Loucy (cell line): ENCODE measurements around the gene CRTC1.

Experiments used
- CTCF ChIP-seq: fragments of 200-600 bp; sonication (generic); conservative IDR thresholded peaks from 2 replicates; pipeline ENCODE4 v1.5.1; 2014; ENCODE audit warnings: mild to moderate bottlenecking, antibody characterized with exemption, low read length
- EZH2phosphoT487 ChIP-seq: fragments of 200-600 bp; IDR thresholded peaks from 2 replicates; pipeline ENCODE4 v1.6.1; 2018; ENCODE audit warnings: antibody characterized with exemption, mild to moderate bottlenecking, moderate library complexity, borderline replicate concordance

GRCh38 chr19:18799389-18799970 is 116.0 kb downstream of the CRTC1 start:
- TF ChIP-seq CTCF (no peak), EZH2phosphoT487 (no peak)
